DMS53 treated with DMSO at 0.1 percent for 48 hours (cell line): Measurements from ENCODE around the gene KCNMA1.

Source experiments
- DNase-seq: peaks from one replicate; lab custom pipeline; 2025; ENCODE audit not compliant: unreplicated experiment; lab: John Stamatoyannopoulos, UW

KCNMA1 gene

DNA sequence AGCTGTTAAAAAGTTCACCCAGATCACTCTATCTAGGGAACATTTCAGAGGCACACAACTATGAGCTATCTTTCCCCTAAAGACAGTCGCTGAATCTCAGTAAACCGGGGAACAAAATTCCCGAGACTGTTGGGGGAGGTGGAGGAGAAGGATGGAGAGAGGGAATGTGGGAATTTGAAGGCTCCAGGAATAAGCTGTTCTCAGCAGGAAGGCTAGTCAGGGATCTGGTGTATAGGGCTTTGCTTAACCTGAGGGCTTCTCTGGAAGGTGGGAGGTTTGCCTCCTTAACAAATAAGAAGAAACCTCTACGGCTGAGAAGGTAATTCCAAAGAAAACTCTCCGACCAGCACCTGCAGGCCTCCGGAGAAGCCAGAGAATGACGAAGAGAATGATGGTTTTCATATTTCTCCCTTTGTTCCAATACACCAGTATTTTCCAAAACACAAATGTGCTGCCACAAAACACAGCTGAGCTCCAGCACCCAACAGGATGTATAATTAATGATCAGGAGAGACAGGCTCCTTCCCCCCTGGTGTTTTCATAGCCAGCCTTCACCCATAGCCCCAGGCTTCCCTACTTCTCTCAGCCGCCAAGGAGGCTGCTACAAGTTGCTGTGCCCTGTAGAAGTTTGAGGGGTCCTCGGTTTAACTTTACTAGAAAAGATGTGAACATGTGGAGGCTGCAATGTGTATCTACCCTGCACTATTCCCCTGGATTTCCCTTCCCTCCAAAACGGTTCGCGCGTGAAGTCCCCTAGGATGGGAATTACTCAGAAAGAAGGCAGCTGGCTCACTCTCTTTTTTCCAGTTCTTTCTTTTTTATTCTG, 2.0 kb downstream of the KCNMA1 start:
- DNase-seq: no peak

DNA sequence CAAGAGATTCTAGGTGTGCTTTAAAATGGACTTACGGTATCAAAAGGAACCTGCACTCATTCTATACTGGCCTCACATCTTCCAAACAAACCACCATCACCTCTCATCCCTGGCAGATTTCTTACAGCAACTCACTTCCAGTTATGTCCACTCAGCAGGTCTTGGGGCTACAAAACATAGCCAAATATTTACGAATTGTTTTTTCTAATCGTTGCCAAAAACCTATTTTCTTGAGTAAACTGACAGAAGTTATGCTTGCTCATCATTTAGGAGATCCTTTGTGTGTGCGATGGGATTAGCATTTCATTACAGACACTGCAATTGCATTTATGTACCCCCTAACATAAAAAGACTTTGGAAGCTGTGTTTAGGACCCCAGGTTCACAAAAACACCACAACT, 2.7 kb downstream of the KCNMA1 start:
- no peak for DNase-seq

DNA sequence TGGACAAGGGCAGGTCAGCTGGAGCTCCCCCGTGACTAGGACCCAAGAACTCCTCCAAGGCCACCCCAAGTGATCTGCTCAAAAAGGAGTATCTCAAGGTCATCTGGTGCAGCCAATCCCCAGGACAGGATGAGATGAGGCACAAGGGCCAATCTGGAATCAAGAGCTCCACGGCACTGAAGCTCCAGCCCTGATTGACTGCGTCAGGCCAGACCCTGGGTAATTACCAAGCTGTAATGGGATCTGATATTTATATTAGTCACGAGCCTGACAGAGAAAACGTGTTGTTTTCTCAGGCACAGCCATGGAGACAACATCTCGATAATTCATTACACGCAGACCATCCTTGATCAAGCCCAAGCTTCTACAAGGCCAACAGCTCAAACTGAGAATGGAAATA, 4.2 kb downstream of the KCNMA1 start:
- DNase-seq: no peak

DNA sequence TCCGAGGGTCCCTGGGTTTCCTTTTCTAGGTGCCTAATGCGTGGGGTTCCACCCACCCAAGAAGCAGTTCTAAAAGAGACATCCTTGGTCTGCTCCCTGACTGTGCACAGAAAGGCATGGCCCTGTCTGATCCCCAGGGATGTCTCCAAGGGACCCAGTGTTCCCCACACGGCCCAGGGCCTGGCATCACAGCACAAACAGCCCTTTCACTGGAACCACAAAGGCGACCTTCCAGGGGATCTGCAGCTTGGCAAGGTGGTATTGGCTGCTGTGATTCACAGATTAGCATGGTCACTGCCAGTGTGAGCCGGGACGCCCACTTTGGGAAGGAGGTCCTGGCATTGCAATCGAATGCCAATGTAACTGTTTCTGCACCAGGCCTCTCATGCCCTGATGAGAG, 6.4 kb downstream of the KCNMA1 start:
- no peak for DNase-seq

DNA sequence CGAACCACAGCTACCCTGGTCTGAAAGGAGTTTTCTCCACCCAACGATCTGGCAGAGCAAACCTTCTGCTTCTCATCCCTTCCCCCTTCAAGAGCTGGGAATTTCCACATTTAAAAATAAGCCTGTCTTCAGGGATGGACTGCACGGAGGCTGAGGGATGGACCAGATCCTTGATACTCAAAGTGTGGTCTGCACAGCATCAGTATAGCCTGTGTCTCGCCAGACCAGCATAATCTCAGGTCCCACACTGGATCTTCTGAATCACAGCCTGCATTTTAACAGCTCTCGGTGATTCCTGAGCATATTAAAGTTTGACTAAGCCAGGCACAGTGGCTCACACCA, 7.1 kb downstream of the KCNMA1 start:
- no peak for DNase-seq

DNA sequence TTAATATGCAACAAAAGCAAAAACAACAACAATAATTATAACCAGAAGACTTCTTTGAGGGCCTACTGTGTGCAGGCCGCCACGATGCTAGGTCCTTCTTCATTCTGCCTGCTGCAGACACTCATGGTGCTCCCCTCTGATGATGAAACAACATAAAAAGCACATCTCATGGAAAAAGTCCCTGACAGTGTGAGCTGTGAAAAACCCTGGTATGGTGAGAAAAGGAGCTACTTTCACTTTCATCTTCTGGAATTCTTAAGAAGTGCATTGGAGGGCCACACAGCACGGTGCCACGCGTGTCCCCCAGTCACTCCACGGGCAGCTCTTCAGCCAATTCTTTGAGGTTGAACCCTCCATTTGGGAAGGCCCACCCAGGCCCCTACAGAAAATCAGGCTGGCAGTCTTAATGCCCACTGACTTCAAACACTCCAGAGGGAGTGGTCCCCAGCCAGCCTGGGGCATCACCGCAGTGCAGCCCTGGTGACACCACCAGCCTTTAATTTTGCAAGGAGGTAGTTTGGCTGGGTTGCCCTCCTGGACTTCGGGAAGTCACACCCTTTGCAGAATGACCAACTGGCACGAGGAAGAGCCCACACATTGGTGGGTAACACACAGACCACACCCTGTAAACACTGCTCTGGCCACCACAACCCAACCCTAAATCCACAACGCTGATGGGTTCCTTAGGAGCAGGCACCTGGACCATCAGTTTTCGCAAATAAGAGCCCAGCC, 7.7 kb downstream of the KCNMA1 start:
- no peak for DNase-seq

DNA sequence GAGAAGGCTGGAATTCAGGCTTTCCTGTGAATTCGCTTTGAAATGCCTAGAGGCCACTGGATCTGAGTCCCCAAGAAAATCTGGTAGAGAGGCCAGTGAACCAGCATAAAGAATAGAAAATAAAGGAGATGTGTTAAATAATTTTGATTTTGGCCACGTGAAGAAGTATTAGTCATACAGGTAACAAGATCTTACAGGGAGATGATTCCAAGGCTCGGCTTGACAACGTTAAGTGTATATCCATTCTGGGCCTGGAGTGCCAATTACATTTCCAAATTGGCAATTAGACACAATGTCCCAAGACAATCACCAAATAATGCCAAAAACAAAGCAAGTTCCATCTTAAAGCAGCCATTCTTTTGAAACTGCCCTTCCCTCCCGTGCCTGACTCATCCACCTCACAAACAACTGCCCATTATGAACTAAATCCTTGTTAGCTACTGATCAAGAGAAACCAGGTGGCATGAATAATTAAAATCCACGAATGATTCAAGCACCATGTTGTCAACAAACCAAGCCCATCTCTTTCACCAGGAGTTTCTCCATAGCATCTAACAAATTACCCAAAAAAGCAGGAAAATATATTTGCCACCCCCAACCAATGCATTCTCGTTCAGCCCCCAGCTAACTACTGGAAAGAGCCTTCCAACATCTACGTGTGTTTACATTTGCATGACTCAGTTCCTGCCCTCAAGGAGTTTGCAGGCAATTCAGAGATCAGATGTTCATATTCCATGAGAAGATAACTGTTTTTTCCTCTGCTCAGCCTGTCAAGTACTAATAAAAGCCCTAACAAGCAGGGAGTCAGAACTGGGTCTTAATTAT, 8.5 kb downstream of the KCNMA1 start:
- DNase-seq: no peak

DNA sequence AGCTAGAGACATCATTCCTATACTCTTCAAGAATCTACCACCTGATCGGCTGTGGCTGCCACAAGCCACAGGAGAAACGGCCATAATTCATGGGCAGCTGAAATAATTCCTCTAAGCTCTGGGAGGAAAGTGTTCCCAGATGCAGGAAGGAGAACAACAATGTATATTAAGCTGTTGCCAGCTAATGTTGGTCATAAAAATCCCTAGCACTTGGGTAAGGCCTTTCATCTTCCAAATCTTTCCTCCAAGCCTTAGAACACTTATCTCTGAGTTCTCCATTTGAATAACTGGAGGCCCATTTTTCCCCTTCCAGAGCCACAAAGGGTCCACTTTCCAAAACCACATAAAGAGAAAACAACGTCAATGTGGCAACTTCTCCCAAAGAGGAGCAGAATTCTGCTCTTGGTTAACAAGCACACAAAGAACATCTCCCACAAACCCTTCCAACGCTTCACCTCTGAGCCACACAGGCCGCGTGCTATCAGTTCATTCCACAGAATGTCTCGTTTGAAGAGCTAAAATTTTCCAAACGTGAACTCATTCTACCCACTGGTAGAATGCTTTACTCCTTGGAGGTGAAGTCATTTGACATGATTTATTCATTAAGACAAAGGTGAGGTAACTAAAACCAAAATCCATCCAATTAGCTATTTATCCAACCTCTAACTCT, 11.2 kb downstream of the KCNMA1 start:
- DNase-seq: no peak

DNA sequence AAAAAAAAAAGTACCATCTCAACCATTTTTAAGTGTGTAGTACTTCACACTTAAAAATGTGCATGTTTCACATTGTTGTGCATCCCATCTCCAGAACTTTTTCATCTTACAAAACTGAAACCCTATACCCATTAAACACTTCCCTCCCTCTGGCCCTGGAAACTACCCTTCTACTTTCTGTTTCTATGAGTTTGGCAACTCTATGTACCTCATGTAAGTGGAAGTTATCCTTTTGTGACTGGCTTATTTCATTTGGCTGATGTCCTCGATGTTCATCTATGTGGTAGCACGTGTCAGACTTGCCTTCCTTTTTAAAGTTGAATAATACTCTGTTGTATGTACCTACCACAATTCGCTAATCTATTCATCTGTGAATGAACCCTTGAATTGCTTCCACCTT, 12.2 kb downstream of the KCNMA1 start:
- no peak for DNase-seq

DNA sequence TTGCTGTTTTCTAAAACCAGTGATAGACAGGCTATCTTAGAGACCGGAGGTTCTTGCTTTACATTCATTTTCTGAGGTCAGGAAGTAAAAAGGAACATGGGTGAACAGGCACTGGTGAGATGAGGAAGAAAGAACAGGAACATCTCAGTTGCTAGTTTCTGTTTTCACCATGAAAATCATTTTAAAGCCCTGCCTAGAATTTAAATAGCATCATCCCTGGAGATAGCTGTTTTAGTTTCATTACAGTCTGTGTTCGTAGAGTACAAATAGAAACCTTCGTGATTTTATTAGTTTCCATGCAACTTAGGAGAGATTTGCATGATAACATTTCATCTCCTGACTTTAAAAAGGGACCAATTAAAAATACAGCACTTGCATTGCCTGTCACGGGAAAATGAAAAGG, 14.7 kb downstream of the KCNMA1 start:
- DNase-seq: no peak

DNA sequence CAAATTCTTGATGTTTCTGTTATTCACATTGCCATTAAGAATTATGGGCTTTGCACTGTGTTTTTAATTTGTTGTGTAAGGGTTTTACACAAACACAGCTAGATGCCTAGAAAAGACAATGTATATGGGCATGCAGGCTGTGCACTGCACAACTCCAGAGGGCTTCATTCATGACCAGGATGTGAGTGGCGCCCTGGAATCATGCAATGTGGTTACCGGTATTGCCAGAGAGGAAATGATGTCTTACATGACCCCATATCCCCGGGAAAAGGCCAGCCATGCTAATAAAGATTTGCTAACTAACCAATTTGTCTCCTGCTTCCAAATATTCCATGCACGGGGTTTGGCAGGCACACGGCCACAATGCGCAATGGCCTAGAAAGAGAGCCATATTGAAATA, 16.9 kb downstream of the KCNMA1 start:
- no peak for DNase-seq

DNA sequence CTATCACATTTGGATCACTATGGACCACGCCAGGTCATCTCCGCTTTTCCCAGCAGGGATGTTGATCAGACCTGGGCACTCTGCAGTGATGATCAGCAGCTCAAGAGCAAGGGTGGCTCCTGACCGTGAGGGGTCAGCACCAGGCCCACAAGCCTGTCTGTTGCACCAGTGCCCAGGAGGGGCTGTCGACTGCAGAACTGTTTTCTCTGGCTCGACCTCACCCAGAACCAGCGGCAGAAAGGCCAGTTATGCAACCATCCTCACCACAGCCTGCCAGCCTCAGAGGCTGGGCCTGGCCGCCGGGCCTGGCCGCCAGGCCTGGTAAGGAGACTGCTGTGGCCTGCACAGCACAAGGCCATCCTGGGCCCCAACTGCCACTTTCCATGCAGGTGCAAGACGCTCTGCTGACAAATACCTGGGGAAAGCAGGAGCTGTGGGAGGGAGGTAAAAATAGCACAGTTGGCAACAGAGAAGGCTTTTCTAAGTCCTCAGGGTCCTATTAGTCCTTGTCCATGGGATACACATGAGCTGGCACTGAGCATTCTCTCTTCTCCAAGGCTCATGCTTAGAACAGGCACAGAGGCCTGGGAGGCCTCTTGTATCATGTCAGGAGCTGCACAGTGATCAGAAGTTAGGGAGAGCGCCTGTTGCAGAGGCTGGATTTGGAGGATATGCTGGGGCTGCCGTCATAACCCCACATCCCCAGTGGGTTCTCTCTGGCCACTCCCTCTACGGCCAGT, 17.5 kb downstream of the KCNMA1 start:
- DNase-seq: no peak

DNA sequence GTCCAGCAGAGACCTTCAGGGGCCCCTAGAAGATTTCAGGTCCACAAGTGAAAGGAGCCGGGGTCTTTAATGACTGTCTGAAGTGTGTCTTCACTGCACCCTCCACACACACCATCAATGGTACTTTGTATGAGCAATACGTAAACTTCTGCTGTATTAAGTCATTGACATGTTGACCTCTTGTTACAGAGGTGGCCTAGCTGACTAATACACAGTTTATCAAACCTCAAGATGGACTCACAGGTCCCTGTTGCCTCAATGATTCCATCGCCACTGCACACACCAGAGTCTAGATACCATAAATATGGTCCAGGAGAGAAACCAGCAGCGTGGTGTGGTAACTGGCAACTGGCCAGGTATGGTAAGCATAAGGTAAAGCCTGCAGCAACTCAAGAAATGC, 19.5 kb downstream of the KCNMA1 start:
- no peak for DNase-seq

DNA sequence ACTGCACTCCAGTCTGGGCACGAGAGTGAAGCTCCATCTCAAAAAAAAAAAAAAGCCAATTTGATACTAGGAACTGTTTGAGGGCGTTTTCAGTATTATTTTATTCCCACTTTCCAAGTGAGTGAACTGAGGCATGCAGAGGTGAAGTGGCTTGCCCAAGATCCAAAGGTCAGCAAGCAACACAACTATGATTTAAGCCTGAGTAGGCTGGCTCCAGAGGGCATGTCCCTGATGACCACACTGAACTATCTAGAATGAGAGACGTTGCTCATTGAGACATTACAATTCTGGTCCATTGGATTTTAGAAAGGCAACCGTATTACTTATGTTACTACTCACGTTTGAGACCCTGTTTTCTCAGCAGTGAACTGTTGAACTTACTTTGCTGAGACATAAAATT, 20.8 kb downstream of the KCNMA1 start:
- no peak for DNase-seq

DNA sequence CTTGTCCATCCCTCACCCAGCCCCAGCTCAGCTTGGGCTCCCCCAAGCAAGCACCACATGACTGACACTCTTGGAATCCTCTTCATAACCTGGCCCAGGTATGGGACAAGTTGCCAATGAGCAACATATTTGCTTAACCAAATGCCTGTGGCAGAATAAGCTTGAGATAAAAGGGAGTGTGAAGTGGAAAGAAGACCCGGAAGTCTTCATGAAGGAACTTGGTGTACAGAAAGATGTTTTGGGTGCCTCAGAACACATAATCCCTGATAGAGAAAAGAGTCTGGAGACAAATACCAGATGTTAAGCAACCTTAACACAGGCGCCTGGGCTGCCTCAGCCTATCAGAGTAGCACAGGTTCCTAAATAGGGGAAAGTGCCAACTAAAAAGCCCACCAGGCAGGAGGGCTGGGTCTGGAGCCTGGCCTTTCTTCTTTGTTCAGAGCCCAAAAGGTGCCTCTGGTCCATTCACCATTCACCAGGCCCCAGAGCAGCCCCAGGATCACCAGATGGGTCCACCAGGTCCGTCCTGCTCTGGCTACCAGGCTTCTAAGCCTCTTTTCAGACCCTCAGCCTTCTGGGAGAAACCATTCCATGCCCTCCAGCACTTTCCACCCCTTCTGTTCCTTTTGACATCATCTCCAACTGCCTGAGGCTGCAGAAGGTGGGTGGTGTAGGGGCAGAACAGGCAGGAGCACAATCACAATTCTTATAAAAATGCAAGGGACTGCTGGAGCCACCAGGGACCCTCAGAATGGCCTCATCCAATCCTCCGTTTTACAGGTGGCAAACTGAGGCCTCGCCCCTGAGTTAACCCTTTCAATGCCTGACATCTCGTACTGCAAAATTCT, 22.6 kb downstream of the KCNMA1 start:
- DNase-seq: no peak

DNA sequence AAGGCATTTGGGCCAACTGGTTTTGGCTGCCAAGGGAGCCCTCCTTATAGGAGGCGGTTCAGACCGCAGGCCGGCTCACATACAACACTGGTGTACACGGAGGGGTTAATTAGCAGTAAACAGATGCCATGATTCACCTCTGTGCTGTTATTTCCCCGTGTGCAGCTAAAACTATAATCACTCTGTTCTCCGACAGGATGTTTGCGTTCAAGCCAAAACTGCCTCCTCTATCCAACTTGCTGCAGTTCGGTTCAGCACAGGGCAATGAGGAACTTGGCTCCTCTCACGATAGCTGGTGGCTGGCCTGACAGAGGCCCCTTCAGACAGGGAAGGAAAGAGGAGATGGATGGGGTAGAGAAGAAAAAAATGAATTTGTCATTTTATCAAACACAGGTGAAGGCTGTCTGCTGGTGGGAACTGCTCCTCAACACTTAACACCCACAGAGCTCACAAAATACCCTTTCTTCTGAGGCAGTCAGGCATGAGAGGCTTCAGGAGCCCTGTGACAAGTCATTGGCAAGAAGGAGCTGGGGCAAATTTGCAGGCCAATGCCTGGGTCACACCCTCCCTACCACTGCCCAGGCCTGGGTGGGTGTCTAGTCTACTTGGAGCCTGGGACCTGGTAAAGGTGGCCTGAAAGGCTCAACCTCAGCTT, 24.0 kb downstream of the KCNMA1 start:
- no peak for DNase-seq

DNA sequence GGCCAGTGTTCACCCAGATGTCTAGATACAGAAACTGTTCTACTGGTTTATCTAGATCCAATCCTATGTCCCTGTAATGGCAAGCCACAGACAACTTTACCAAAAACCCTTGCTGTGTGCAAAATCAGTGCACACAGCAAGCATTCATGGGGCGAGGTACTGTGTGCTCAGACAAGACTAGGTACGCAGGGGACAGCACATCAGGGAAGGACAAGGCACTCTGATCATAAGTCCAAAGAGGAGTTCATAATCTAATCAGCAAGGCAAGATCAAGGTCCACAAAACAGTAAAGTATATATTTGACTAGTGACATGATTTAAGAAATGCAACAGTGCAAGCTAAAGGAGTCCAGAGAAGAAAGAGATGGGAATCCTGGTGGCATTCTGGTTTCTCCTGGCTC, 25.9 kb downstream of the KCNMA1 start:
- no peak for DNase-seq

DNA sequence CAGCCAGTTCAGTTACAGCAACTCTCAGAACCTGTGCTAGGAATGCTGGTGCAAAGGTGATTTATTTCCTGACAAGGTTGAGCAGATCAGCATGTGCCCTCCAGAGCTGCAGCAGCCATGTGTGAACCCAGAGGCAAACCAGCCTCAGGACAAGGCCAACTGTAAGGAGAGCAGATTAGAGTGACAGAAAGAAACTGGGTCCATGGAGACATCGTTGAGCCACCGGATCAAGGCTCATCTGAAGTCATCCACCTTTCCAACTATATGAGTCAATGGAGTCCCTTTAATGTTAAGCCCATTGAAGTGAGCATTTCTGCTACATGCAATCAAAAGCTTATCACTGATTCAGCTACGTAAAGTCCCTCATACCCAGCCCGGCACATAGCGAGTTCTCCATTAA, 26.4 kb downstream of the KCNMA1 start:
- no peak for DNase-seq

DNA sequence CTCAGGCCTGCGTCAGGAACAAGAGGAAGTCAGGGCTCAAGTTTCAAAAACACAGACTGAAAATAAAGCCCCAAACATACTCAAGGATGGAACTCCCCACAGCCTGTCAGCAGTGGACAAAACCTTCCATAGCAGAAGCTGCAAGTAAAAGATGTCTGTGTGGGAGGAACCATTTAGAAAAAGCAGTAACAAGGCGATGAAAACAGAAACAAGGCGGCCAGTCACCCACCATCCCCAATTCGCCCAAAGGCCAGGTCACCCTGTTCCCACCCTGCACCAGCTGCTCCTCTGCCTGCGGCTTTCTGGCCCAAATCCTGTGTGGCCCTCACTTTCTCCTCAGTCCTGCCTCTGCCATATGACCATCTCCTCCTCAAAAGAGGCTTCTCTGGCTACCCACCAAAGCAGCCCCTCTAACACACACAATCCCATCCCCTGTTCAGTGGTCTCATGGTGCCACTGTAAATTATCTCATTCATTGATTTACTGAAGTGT, 27.8 kb downstream of the KCNMA1 start:
- no peak for DNase-seq
